Nephron progenitor cell (in vitro differentiated cells): ENCODE measurements around the gene NRG3.

Source experiments
- DNase-seq: peaks from one replicate; pipeline ENCODE4 v3.0.0; 2021
- H3K27ac Mint-ChIP-seq: 2 replicates; pipeline ENCODE4 v1.8.0; 2021; ENCODE audit warnings: mild to moderate bottlenecking, moderate library complexity, mixed read lengths
- H3K27me3 Mint-ChIP-seq: 2 replicates; pipeline ENCODE4 v1.8.0; 2021; ENCODE audit warnings: mild to moderate bottlenecking, low read depth, mixed read lengths; ENCODE audit not compliant: poor library complexity
- H3K36me3 Mint-ChIP-seq: 2 replicates; pipeline ENCODE4 v1.8.0; 2021; ENCODE audit warnings: low read depth, mixed read lengths
- H3K4me1 Mint-ChIP-seq: 2 replicates; pipeline ENCODE4 v1.8.0; 2021; ENCODE audit warnings: mixed read lengths
- H3K4me3 Mint-ChIP-seq: 2 replicates; pipeline ENCODE4 v1.8.0; 2021; ENCODE audit warnings: mild to moderate bottlenecking, moderate library complexity, mixed read lengths
- H3K9me3 Mint-ChIP-seq: 2 replicates; pipeline ENCODE4 v1.8.0; 2021; ENCODE audit warnings: mild to moderate bottlenecking, moderate library complexity, mixed read lengths
- CTCF ChIP-seq: fragments of 200-600 bp; sonication (generic); IDR thresholded peaks from 2 replicates; pipeline ENCODE4 v1.5.0; 2021; ENCODE audit warnings: antibody characterized with exemption

Gene NRG3

GRCh38 chr10:83023662-83024061 lies 1148.7 kb downstream of the NRG3 start:
- no peak for DNase-seq
- Mint-ChIP-seq H3K27me3 (peaks cover 4% of the 10 kb centered on the region), H3K27ac (no peak overlapping the region), H3K4me1 (no peaks in the 10 kb centered on the region), H3K9me3 (peaks cover 20% of the 10 kb centered on the region), H3K4me3 (no peak overlapping the region), H3K36me3 (no peaks in the 10 kb centered on the region)
- no peak for TF ChIP-seq CTCF
